NCI-H2029 (cell line): ENCODE data around the gene KRI1.
A peak's percentile ranks its signal among the peaks of the same experiment; 100 is the strongest.

Source experiments
- DNase-seq: peaks from one replicate; lab custom pipeline; 2025; lab: John Stamatoyannopoulos, UW

KRI1 gene

DNA sequence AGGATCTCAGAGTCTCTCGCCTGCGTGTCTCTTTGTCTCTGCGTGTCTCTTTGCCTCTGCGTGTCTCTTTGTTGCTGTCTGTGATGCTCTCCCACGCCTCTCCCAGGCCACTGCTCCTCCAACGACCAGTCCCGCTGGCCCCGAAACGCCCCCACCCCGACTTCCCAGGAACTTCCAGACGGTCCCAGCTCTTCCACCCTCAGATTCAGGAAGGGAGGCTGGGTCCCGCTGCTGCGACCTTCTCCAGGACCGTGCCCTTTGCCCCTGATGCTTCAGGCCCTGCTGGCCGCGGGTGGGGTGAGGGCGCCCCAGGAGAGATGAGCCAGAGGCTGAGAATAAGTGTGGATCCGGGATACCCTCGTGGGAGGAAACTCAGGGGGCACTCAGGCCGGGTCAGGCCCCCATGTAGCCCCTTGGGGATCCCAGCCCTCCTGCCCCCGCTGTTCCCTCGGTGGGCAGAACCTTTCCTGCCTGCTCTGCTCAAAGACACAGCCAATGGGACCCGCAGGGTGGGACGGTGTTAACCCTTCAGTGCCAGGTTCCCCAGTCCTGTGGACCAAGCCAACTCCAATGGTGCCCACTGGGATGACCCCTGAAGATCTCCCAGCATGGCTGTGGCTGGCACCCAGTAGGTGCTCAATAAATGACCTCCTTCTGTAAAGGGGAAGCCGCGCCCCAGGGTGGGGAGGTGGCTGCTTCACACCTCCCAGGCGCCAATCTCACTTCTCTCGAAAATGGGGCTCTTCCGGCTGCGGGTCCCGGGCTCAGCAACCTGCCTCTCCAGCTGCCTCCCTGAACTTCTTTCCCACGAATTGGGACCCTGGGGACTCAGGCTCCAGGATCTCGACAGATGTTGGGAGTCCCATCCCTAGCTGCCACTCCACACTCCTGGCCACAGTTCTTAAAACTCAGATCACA, 47.1 kb downstream of the KRI1 start:
- no peak for DNase-seq

DNA sequence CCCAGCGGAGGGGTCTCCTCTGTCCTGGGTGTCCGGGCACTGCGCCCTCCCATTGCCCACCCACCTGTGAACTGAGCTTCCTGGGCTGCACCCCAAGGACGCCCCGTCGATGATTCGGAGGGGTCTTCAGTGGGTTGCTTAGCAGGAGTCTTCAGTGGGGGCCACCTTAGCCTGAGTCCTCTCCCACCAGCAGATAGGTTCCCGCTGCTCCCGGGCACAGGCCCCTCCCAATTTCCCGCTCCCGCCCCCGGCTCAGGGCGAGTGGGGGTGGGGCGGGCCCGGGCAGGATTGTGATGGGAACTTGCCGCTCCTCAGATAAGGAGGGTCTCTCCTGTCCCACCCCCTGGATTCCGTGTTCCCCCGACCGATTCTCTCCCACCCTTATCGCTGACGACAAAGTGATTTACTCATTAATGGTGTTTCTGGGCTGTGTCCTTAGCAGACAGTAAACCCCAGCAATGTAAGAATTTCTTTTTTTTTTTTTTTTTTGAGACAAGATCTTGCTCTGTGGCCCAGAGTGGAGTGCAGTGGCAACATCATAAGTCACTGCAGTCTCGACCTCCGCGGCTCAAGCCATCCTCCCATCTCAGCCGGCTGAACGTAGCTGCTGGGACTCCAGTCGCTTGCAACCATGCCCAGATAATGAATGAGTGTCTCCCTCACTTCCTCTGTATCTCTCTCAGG, 47.9 kb downstream of the KRI1 start:
- no peak for DNase-seq

- peak; percentile 20 for DNase-seq
Measured at GRCh38 chr19:10517361-10517759, 48.5 kb downstream of the KRI1 start, which contains the start of gene S1PR5. Gene S1PR5, minus strand, starts transcription at chr19:10517447. Its CDS starts 2,436 bp downstream, at chr19:10515011.

GRCh38 chr19:10516671-10517286, 49.0 kb downstream of the KRI1 start:
- DNase-seq, result no peak

DNA sequence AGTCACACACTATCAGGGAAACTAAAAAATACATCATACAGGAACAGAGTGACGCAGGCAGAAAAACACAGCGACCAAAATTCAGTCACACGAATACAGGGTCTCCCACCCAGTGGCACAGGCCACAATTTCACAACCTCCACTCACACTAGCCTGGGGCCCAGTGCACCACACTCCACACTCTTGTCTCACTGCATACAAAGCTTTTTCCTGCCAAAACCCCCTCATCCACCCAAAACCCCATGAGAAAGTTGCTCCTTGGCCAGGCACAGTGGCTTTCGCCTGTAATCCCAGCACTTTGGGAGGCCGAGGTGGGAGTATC, 49.8 kb downstream of the KRI1 start:
- no peak for DNase-seq

DNA sequence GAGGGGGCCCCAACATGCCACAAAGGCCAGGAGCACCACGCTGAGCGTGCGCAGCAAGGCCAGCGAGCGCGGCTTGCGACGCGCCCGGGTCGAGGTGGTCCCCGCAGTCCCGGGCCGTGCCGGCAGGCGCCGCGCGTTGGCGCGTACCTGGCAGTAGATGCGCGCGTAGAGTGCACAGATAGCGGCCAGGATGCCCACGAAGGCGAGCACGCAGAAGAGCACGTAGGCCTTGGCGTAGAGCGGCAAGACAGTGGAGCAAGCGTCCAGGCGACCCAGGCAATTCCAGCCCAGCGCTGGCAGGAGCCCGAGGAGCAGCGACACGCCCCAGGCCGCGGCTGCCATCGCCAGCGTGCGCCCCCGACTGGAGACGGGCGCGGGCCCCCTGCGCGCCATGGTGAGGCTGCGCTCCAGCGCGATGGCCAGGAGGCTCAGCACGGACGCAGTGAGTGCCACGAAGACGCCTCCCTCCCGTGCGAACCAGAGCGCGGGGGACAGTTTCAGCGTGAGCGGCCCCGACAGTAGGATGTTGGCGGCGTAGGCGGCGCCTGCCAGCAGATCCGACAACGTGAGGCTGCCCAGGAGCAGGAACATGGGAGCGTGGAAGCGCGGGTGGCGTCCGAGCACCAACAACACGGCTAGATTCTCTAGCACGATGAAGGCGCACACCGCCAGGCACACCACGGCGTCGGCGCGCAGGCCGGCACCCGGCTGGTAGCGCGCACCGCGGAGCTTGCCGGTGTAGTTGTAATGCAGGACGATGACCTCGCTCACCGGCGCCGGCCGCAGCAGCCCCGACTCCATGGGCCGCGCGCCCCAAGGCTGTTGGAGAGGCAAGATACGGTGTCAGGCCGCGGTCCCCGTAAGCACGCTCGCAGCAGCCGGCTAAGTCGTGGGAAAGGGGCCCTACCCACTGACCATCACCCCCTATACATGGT, 51.3 kb downstream of the KRI1 start:
- DNase-seq, result no peak

DNA sequence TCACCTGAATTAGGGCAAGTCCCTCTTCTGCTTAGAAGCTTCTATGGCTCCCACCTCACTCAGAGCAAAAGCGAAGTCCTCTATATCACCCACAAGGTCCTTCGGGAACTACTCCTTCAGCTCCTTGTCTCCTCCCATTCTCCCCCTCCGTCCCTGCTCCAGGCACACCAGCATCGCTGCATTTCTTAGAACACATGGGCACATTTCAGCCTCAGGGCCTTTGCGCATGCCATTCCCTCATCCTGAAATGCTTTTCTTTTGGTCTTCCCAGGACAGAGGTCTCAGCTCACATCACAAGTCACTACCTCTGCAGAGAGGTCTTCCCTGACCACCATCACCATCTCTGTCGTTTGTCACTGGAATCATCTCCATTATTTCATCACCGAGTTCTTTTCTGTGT, 52.6 kb downstream of the KRI1 start:
- DNase-seq, result no peak

- DNase-seq, result no peak
Measured at GRCh38 chr19:10510301-10510802, 55.5 kb downstream of the KRI1 start.

- no peak for DNase-seq
Measured at GRCh38 chr19:10508707-10509106, 57.1 kb downstream of the KRI1 start.

DNA sequence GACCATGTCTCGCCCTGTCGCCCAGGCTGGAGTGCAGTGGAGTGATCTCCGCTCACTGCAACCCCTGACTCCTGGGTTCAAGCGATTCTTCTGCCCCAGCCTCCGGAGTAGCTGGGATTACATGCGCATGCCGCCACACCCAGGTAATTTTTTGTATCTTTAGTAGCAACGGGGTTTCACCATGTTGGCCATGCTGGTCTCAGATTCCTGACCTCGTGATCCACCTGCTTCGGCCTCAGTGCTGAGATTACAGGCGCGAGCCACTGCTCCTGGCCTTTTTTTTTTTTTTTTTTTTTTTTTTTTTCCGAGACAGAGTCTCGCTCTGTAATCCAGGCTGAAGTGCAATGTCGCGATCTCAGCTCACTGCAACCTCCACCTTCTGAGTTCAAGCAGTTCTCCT, 57.8 kb downstream of the KRI1 start:
- DNase-seq, result no peak

DNA sequence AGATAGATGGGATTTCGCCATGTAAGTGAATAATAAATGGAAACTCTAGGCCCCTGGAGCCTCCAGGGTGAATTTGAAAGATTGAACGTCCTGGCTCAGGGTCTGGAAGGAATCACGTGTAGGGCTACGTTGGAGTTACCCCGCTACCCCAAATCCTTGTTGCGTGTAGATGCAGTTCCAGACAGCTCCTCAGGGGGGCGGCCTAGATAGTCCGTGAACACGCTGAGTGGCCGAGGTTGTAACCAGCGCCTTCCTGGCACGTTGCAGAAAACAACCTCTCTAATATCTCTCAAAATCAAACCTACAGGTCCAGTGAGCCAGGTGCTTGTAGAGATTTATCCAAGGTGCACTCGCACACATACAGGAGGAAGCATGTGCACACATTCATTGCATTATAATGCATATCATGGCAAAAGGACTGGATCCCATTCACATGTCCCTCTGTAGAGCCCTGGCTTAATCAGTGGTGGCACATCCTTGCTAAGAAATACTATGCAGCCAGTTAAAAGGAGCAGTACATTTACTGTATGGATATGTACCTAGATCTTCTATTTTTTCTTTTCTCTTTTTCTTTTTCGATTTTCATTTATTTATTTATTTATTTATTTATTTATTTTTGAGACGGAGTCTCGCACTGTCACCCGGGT, 60.1 kb downstream of the KRI1 start:
- peak; percentile 50 for DNase-seq
